Measurements from ENCODE around the gene FERMT3. TPM values are rescaled to one million over a fixed set of nuclear protein-coding genes. Genes with fewer than 3 reads are reported as not detected.

Gene FERMT3
- total and polyA plus RNA-seq, 2 of the 13 experiments (the other 11 are each of a cell fraction or from before 2014, with no cell fraction given): 0.29 TPM; not detected in 1

DNA sequence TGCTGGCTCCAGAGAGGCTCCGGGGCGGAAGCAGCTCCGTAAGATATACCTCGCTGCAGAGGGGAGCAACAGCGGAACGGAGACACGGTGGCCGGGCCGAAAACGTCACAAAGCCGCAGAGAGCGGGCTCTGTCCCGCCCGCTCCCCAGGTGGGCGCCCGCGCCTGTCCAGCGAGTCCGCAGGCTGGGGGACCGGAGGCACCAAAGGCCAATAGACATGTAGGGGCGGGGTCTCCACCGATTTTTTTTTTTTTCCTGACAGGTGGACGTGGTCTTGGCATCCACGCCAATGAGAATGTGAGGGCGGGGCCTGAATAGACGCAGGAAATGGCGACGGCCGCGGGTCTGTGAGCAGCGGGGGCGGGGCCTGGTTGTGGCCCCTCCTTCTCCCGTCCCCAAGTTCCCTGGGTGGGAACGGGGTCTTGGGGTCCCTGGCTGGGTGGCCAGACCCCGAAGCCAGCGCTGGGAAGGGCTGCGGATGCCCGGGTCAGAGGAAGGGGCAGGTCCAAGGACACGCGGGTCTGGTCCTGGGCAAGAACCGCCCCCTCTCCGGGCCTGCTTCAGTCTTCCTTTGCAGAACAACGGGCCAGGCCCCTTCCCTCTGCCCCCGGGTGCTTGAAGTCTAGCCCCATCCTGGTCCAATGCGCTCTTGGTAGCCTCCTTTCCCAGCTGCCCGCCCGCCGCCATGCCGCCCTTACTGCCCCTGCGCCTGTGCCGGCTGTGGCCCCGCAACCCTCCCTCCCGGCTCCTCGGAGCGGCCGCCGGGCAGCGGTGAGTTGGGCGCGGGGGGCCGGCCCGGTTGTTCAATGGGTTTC lies 23.9 kb downstream of the FERMT3 start, which contains the start of gene DNAJC4 (continued):
- TF ChIP-seq ZNF18 (CRISPR knock-in tag; IDR thresholded peaks at IDR 0.05; ENCODE audit: insufficient replicate concordance): peak; percentile 74
- TF ChIP-seq ZBTB20 (CRISPR knock-in tag; IDR thresholded peaks at IDR 0.05; ENCODE audit: borderline replicate concordance, low read depth): 0 out of 2 replicates have a peak, but pooled peaks have one; percentile 17
- TF ChIP-seq ZSCAN25 (CRISPR knock-in tag; IDR thresholded peaks at IDR 0.05): peak; percentile 33; the same call in 1 of the 2 replicates
- no peak; the same call in none of the 2 replicates for TF ChIP-seq ZBTB10 (CRISPR knock-in tag; IDR thresholded peaks at IDR 0.05; ENCODE audit: borderline replicate concordance)
- TF ChIP-seq POLR2AphosphoS2 (IDR thresholded peaks at IDR 0.05; ENCODE audit: low read depth, low read length): no peak
- TF ChIP-seq, protein P1, sequence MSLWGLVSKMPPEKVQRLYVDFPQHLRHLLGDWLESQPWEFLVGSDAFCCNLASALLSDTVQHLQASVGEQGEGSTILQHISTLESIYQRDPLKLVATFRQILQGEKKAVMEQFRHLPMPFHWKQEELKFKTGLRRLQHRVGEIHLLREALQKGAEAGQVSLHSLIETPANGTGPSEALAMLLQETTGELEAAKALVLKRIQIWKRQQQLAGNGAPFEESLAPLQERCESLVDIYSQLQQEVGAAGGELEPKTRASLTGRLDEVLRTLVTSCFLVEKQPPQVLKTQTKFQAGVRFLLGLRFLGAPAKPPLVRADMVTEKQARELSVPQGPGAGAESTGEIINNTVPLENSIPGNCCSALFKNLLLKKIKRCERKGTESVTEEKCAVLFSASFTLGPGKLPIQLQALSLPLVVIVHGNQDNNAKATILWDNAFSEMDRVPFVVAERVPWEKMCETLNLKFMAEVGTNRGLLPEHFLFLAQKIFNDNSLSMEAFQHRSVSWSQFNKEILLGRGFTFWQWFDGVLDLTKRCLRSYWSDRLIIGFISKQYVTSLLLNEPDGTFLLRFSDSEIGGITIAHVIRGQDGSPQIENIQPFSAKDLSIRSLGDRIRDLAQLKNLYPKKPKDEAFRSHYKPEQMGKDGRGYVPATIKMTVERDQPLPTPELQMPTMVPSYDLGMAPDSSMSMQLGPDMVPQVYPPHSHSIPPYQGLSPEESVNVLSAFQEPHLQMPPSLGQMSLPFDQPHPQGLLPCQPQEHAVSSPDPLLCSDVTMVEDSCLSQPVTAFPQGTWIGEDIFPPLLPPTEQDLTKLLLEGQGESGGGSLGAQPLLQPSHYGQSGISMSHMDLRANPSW (CRISPR knock-in tag; IDR thresholded peaks at IDR 0.05; ENCODE audit: borderline replicate concordance): peak; percentile 82; the same call in 1 of the 2 replicates
- no peak for TF ChIP-seq TCF12 (IDR thresholded peaks at IDR 0.05)
- peak; percentile 10; the same call in 1 of the 2 replicates for TF ChIP-seq TCF12 (CRISPR knock-in tag; IDR thresholded peaks at IDR 0.05)
- TF ChIP-seq SP4 (CRISPR knock-in tag; IDR thresholded peaks at IDR 0.05): peak; percentile 88
- TF ChIP-seq ZNF607 (CRISPR knock-in tag; IDR thresholded peaks at IDR 0.05; ENCODE audit: borderline replicate concordance): peak; percentile 50; the same call in 1 of the 2 replicates
- TF ChIP-seq ZBTB7A (CRISPR knock-in tag; IDR thresholded peaks at IDR 0.05): peak; percentile 93
- no peak for TF ChIP-seq ZNF232 (CRISPR knock-in tag; IDR thresholded peaks at IDR 0.05; ENCODE audit: borderline replicate concordance)
- no peak for TF ChIP-seq ZKSCAN1 (IDR thresholded peaks at IDR 0.05; ENCODE audit: low read length)
- TF ChIP-seq ZIK1 (CRISPR knock-in tag; IDR thresholded peaks at IDR 0.05; ENCODE audit: borderline replicate concordance, low read depth): 0 out of 2 replicates have a peak, but pooled peaks have one; percentile 28
- TF ChIP-seq YEATS2 (CRISPR knock-in tag; IDR thresholded peaks at IDR 0.05; ENCODE audit: borderline replicate concordance): peak; percentile 21; the same call in 1 of the 2 replicates
- 0 out of 2 replicates have a peak, but pooled peaks have one; percentile 47 for TF ChIP-seq ZBTB4 (CRISPR knock-in tag; IDR thresholded peaks at IDR 0.05; ENCODE audit: borderline replicate concordance)
